Vagina (tissue), 2 donors: Measurements from ENCODE around the gene FASTK. TPM values are rescaled to one million over a fixed set of nuclear protein-coding genes. Genes with fewer than 3 reads are reported as not detected.
A peak's percentile ranks its signal among the peaks of the same experiment; 100 is the strongest.

Experiments used
- DNase-seq, 2 donors: peaks; one replicate each; pipeline ENCODE4 v3.0.0-alpha.2; 2017; ENCODE audit errors: extremely low spot score in 2 of 2
- H3K27ac ChIP-seq: fragments of 200-600 bp; sonication (generic); one replicate; pipeline ENCODE4 v1.5.1; 2019
- H3K27me3 ChIP-seq: fragments of 200-600 bp; sonication (generic); one replicate; pipeline ENCODE4 v1.5.1; 2019
- H3K36me3 ChIP-seq, 2 donors: fragments of 200-600 bp; sonication (generic); one replicate each; pipeline ENCODE4 v1.5.1; 2017 to 2019
- H3K4me1 ChIP-seq: fragments of 200-600 bp; sonication (generic); one replicate; pipeline ENCODE4 v1.5.1; 2019
- H3K4me3 ChIP-seq, 2 donors: fragments of 200-600 bp; sonication (generic); 1 replicate in 1 of 2; 2 replicates in 1 of 2; pipeline ENCODE4 v1.5.1; 2016 to 2019
- H3K9me3 ChIP-seq: fragments of 200-600 bp; sonication (generic); one replicate; pipeline ENCODE4 v1.5.1; 2019
- POLR2A ChIP-seq, 2 donors: fragments of 450-650 bp; IDR thresholded peaks; one replicate each; pipeline ENCODE4 v1.6.1; 2017; ENCODE audit warnings: antibody characterized with exemption in 2 of 2, mild to moderate bottlenecking in 2 of 2, moderate library complexity in 2 of 2
- POLR2AphosphoS5 ChIP-seq, 2 donors: sonication (generic); formaldehyde crosslinking; IDR thresholded peaks; one replicate each; pipeline ENCODE4 v1.9.0; 2017; ENCODE audit warnings: antibody characterized with exemption in 2 of 2, mild to moderate bottlenecking in 2 of 2, low read depth in 1 of 2; ENCODE audit not compliant: insufficient read depth in 1 of 2
- intact Hi-C: fragments of 100-400 bp; cut with DNase I; formaldehyde crosslinking; loops from one replicate; pipeline ENCODE4 v1.15.1; 2023
- total RNA-seq: library from RNA; depleted of rRNA; stranded (reverse); fragments of >200 nt; gene quantifications from one replicate; pipeline ENCODE4 v1.2.3, GENCODE V29; 2016
- TF ChIP-seq, protein P1 (sequence below), 3 experiments: fragments of 450-650 bp in 2 of 3; fragments of 200-600 bp in 1 of 3; sonication (generic) in 1 of 3; IDR thresholded peaks; one replicate each; pipeline ENCODE4 v1.5.1; 2017 to 2019; ENCODE audit warnings: antibody characterized with exemption in 3 of 3, mild to moderate bottlenecking in 2 of 3, moderate library complexity in 2 of 3

Gene FASTK
- total RNA-seq, 1 donor from 2014 or later = 60.2 TPM

DNA sequence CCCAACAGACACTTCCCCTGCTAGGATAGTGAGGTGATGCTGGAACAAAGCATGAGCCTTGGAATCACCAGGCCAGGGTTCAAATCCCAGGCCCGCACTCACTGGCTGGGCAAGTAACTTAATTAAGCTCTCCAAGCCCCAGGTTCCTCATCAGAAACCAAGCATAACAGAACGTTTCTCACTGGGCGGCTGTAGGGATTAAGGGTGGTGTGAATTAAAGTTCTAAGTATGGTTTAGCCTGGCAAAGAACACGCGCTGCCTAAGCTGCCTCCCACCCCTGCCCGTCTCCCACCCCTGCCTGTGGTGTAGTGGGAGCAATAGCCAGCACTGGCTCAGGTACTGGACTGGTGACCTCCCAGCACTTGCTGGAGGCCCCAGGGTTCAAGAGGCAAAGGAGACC lies 15.6 kb downstream of the FASTK start:
- TF ChIP-seq, protein P1, sequence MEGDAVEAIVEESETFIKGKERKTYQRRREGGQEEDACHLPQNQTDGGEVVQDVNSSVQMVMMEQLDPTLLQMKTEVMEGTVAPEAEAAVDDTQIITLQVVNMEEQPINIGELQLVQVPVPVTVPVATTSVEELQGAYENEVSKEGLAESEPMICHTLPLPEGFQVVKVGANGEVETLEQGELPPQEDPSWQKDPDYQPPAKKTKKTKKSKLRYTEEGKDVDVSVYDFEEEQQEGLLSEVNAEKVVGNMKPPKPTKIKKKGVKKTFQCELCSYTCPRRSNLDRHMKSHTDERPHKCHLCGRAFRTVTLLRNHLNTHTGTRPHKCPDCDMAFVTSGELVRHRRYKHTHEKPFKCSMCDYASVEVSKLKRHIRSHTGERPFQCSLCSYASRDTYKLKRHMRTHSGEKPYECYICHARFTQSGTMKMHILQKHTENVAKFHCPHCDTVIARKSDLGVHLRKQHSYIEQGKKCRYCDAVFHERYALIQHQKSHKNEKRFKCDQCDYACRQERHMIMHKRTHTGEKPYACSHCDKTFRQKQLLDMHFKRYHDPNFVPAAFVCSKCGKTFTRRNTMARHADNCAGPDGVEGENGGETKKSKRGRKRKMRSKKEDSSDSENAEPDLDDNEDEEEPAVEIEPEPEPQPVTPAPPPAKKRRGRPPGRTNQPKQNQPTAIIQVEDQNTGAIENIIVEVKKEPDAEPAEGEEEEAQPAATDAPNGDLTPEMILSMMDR (IDR thresholded peaks at IDR 0.05) = no peak
- no peak for TF ChIP-seq POLR2AphosphoS5 (IDR thresholded peaks at IDR 0.05; ENCODE audit: insufficient read depth in 1 of 2, low read depth in 1 of 2)
- TF ChIP-seq POLR2A (IDR thresholded peaks at IDR 0.05) = no peak
- Histone ChIP-seq H3K27ac (no peak overlapping the region), H3K9me3 (no peaks in the 10 kb centered on the region), H3K36me3 (peaks cover 0 to 60% of the 10 kb centered on the region in 2 donors), H3K4me3 (no peak overlapping the region), H3K4me1 (peaks cover 38% of the 10 kb centered on the region), H3K27me3 (no peaks in the 10 kb centered on the region)
- intact Hi-C loops = no loop called here
- DNase-seq = no peak

DNA sequence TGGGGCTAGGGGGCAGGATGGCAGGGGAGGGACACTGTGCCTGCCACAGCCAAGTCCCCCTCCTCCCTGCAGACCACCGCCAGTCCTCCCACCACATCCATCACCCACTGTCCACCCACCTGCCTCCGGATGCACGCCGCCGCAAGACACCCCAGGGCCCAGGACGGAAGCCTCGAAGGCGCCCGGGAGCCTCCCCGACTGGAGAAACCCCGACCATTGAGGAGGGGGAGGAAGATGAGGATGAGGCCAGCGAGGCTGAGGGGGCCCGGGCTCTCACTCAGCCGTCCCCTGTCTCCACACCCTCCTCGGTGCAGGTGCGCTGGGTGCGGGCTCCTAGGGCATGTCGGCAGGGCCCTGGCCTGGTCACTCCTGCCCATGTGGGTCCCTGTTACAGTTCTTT lies 16.2 kb downstream of the FASTK start:
- H3K27ac ChIP-seq = no peak overlapping the region
- TF ChIP-seq, protein P1 (IDR thresholded peaks at IDR 0.05) = no peak
- H3K4me1 ChIP-seq = peaks cover 40% of the 10 kb centered on the region
- DNase-seq = no peak
- no peaks in the 10 kb centered on the region for H3K9me3 ChIP-seq
- intact Hi-C loops = no loop called here
- H3K27me3 ChIP-seq = no peaks in the 10 kb centered on the region
- H3K4me3 ChIP-seq = no peak overlapping the region
- peaks cover 0 to 55% of the 10 kb centered on the region in 2 donors for H3K36me3 ChIP-seq

DNA sequence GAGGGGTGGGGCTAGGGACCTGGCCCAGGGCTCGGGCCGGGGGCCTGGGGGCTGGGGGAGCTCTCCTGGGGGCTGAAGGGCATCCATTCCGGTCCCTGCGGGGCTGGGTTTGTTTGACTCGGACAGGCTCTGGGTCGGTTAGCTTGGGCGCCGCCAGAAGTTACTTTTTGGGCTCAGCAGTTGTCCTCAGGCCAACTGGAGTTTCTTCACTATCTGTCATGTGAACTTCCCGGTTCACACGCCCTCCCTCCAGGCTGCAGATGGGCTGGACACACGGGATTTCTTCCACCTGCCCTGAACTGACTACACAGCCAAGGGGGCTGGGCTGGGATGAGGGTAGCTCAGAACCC lies 17.4 kb downstream of the FASTK start:
- no peaks in the 10 kb centered on the region for H3K9me3 ChIP-seq
- intact Hi-C loops = no loop called here
- peak overlapping the region; percentile 14 to 41 for H3K4me3 ChIP-seq
- no peaks in the 10 kb centered on the region for H3K27me3 ChIP-seq
- DNase-seq = no peak
- TF ChIP-seq, protein P1 (IDR thresholded peaks at IDR 0.05) = no peak
- peak in 1 of 2 donors; percentile 35 for TF ChIP-seq POLR2AphosphoS5 (IDR thresholded peaks at IDR 0.05; ENCODE audit: insufficient read depth in 1 of 2, low read depth in 1 of 2)
- peaks cover 50% of the 10 kb centered on the region for H3K4me1 ChIP-seq
- peak overlapping the region; percentile 99 for H3K27ac ChIP-seq
- H3K36me3 ChIP-seq = peaks cover 0 to 42% of the 10 kb centered on the region in 2 donors

DNA sequence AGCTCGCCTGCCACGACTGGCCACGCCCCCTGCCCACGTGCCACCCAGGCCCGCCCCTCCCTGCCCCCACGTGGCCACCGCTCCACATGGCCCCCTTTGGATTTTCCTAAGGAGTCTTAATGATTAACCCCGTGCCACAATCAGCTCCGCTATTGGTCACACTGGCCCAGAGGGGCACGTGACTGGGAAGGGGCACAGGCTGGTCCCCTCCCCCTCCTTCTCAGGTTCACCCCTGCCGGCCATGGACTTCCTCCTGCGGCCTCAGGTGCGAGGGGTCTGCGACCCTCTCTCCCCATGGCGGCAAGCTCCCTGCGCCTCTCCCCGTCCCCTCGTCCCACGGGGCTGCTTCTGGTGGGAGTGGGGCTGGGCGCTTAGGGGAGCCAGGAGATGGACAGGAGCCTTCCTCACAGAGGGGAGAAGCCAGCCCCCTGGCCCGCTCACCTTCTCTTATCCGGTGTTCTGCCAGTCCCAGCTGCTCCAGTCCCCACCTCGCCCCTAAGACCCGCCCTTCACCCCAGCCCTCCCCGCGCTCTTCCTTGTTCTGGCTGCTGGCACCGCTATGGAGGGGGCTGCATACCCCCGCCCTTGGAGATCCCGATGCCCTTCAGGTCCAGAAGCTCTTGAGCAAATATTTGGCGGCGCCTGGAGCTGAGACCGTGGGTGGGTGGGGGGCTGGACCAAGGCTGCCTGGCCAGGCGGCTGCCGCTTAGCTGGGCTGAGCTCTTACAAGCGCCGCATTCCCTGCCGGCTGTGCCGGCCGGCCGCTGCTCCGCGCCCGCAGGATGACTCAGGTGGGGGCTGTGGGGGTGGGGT lies 18.0 kb downstream of the FASTK start:
- peaks cover 0 to 37% of the 10 kb centered on the region in 2 donors for H3K36me3 ChIP-seq
- peaks cover 51% of the 10 kb centered on the region for H3K4me1 ChIP-seq
- no peak for TF ChIP-seq POLR2AphosphoS5 (IDR thresholded peaks at IDR 0.05; ENCODE audit: insufficient read depth in 1 of 2, low read depth in 1 of 2)
- TF ChIP-seq, protein P1 (IDR thresholded peaks at IDR 0.05) = no peak
- TF ChIP-seq POLR2A (IDR thresholded peaks at IDR 0.05) = no peak

DNA sequence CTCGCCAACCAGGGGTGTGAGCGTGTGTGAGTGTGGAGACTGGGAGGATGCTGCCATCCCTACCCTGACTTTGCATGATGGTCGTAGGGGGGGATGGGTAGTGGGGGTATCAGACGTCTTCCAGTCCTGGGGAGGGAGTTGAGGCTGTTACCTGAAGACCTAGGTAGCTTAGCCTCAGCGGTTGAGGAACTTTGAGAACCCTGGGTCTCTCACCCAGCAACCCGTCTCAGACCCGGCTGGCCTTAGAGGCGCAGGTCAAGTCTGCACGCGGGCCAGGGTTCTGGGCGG lies 18.6 kb downstream of the FASTK start:
- peak overlapping the region in 1 of 2 donors; percentile 41 for H3K4me3 ChIP-seq

More for the DNA sequence above, 18.0 kb downstream of the FASTK start:
- H3K4me3 ChIP-seq = peak overlapping the region; percentile 14 to 41
- intact Hi-C loops = no loop called here
- no peak for DNase-seq
- H3K27ac ChIP-seq = peak overlapping the region; percentile 99
- no peaks in the 10 kb centered on the region for H3K9me3 ChIP-seq
- H3K27me3 ChIP-seq = no peaks in the 10 kb centered on the region

More for the DNA sequence above, 18.6 kb downstream of the FASTK start:
- Histone ChIP-seq H3K36me3 (peaks cover 0 to 31% of the 10 kb centered on the region in 2 donors), H3K27me3 (no peaks in the 10 kb centered on the region), H3K27ac (peak overlapping the region; percentile 99), H3K9me3 (no peaks in the 10 kb centered on the region), H3K4me1 (peaks cover 56% of the 10 kb centered on the region)
- peak in 1 of 2 donors; percentile 13 for TF ChIP-seq POLR2AphosphoS5 (IDR thresholded peaks at IDR 0.05; ENCODE audit: insufficient read depth in 1 of 2, low read depth in 1 of 2)
- TF ChIP-seq, protein P1 (IDR thresholded peaks at IDR 0.05) = no peak
- TF ChIP-seq POLR2A (IDR thresholded peaks at IDR 0.05) = no peak
- intact Hi-C loops = no loop called here
- no peak for DNase-seq
